ENCODE data around the gene ZSCAN16. TPM values are rescaled to one million over a fixed set of nuclear protein-coding genes. Genes with fewer than 3 reads are reported as not detected.
A peak's percentile ranks its signal among the peaks of the same experiment; 100 is the strongest.

The ZSCAN16 gene
- total and polyA plus RNA-seq, 9 of the 15 experiments (the other 6 are each of a cell fraction or from before 2014, with no cell fraction given): 0.08 TPM; not detected in 8

- TF ChIP-seq ZNF277 (CRISPR knock-in tag; IDR thresholded peaks at IDR 0.05; ENCODE audit: borderline replicate concordance) (no peak), FOSL1 (tag; conservative IDR thresholded peaks at IDR 0.05) (peak; percentile 37; the same call in 1 of the 2 replicates), TFAP4 (CRISPR knock-in tag; IDR thresholded peaks at IDR 0.05; ENCODE audit: borderline replicate concordance) (peak; percentile 86), SIN3B (IDR thresholded peaks at IDR 0.05; ENCODE audit: low read depth) (peak; percentile 53; the same call in 1 of the 2 replicates), SRSF9 (IDR thresholded peaks at IDR 0.05; ENCODE audit: borderline replicate concordance, low read depth, low read length) (no peak), TGIF2 (CRISPR knock-in tag; IDR thresholded peaks at IDR 0.05) (no peak), KAT8 (IDR thresholded peaks at IDR 0.05; ENCODE audit: low read depth) (peak; percentile 13; the same call in 1 of the 2 replicates), MXD1 (CRISPR knock-in tag; IDR thresholded peaks at IDR 0.05; ENCODE audit: borderline replicate concordance, poor library complexity, severe bottlenecking) (no peak), CHD1 (IDR thresholded peaks at IDR 0.05; ENCODE audit: low read length) (no peak), DEAF1 (CRISPR knock-in tag; IDR thresholded peaks at IDR 0.05) (0 out of 2 replicates have a peak, but pooled peaks have one; percentile 5), ESRRA (IDR thresholded peaks at IDR 0.05; ENCODE audit: borderline replicate concordance, low read depth) (peak; percentile 62), MYC (IDR thresholded peaks at IDR 0.05; ENCODE audit: low read depth, low read length) (peak; percentile 82), MYC (CRISPR knock-in tag; IDR thresholded peaks at IDR 0.05; ENCODE audit: borderline replicate concordance, low read depth) (peak; percentile 76; the same call in 1 of the 2 replicates), DIDO1 (tag; IDR thresholded peaks at IDR 0.05; ENCODE audit: low read depth) (0 out of 2 replicates have a peak, but pooled peaks have one; percentile 23), CBX1 (IDR thresholded peaks at IDR 0.05; ENCODE audit: low read depth) (peak; percentile 88), ZNF384 (IDR thresholded peaks at IDR 0.05; ENCODE audit: low read depth, low read length) (0 out of 2 replicates have a peak, but pooled peaks have one; percentile 15), ZNF561 (CRISPR knock-in tag; conservative IDR thresholded peaks at IDR 0.05) (no peak), TRIM24 (IDR thresholded peaks at IDR 0.05) (peak in 1 of 2 experiments; percentile 84; a peak in 2 of 4 replicates), KAT7 (CRISPR knock-in tag; IDR thresholded peaks at IDR 0.05; ENCODE audit: borderline replicate concordance) (peak; percentile 85), SMARCA4 (IDR thresholded peaks at IDR 0.05) (no peak; the same call in 1 of the 2 replicates), MEF2D (tag; conservative IDR thresholded peaks at IDR 0.05; ENCODE audit: low read depth) (0 out of 2 replicates have a peak, but pooled peaks have one; percentile 41), BRD4 (IDR thresholded peaks at IDR 0.05) (peak; percentile 77; the same call in 1 of the 2 replicates), STAT5A (IDR thresholded peaks at IDR 0.05; ENCODE audit: borderline replicate concordance, low read length) (no peak), ZNF766 (CRISPR knock-in tag; conservative IDR thresholded peaks at IDR 0.05) (peak; percentile 59; the same call in 1 of the 2 replicates)
Observed at GRCh38 chr6:28104392-28105244, 19.8 kb upstream of the ZSCAN16 start (continued).
